Uterus (tissue), 4 donors: ENCODE measurements around the gene THBS4. TPM values are rescaled to one million over a fixed set of nuclear protein-coding genes. Genes with fewer than 3 reads are reported as not detected.

Experiments used
- DNase-seq, 2 donors: peaks; one replicate each; pipeline ENCODE4 v3.0.0-alpha.2; 2019 to 2020
- H3K27ac ChIP-seq, 2 donors: fragments of 200-600 bp; sonication (generic); 1 replicate in 1 of 2; 2 replicates in 1 of 2; pipeline ENCODE4 v1.5.1; 2016 to 2018
- H3K27me3 ChIP-seq, 2 donors: fragments of 200-600 bp; sonication (generic); one replicate each; pipeline ENCODE4 v1.5.1; 2018 to 2019; ENCODE audit warnings: control low read depth in 1 of 2
- H3K36me3 ChIP-seq, 2 donors: fragments of 200-600 bp; sonication (generic); one replicate each; pipeline ENCODE4 v1.5.1; 2019; ENCODE audit warnings: control low read depth in 1 of 2
- H3K4me1 ChIP-seq, 2 donors: fragments of 200-600 bp; sonication (generic); one replicate each; pipeline ENCODE4 v1.5.1; 2018 to 2019; ENCODE audit warnings: control low read depth in 1 of 2
- H3K4me3 ChIP-seq, 2 donors: fragments of 200-600 bp; sonication (generic); 1 replicate in 1 of 2; 2 replicates in 1 of 2; pipeline ENCODE4 v1.5.1; 2018 to 2019; ENCODE audit warnings: mild to moderate bottlenecking in 1 of 2
- H3K9me3 ChIP-seq, 2 donors: fragments of 200-600 bp; sonication (generic); one replicate each; pipeline ENCODE4 v1.5.1; 2019; ENCODE audit warnings: control low read depth in 1 of 2
- CTCF ChIP-seq, 4 experiments: fragments of 200-600 bp in 2 of 4; fragments of 450-650 bp in 2 of 4; sonication (generic) in 2 of 4; IDR thresholded peaks; one replicate each; pipeline ENCODE4 v1.5.1; 2016 to 2019; ENCODE audit warnings: antibody characterized with exemption in 4 of 4, mild to moderate bottlenecking in 2 of 4, moderate library complexity in 1 of 4
- POLR2A ChIP-seq, 2 donors: fragments of 450-650 bp; IDR thresholded peaks; one replicate each; pipeline ENCODE4 v1.6.1; 2016; ENCODE audit warnings: antibody characterized with exemption in 2 of 2, mild to moderate bottlenecking in 1 of 2, moderate library complexity in 1 of 2
- intact Hi-C: fragments of 100-400 bp; cut with DNase I; formaldehyde crosslinking; loops from one replicate; pipeline ENCODE4 v1.15.1; 2023; ENCODE audit warnings: low total_unique reads
- small RNA-seq: library from RNA; depleted of rRNA; stranded (forward); fragments of <200 nt; gene quantifications from one replicate; pipeline ENCODE3, GENCODE V24; 2016
- total RNA-seq, 4 donors: library from RNA; depleted of rRNA in 3 of 4; stranded (reverse); fragments of >200 nt in 3 of 4; gene quantifications; one replicate each; pipeline versions ENCODE4 v1.1.0 to v1.2.4, GENCODE V29; 2014 to 2023
- donor health status: DM: yes; HTN: yes; CAD: no.

THBS4 gene
- total RNA-seq, 4 donors from 2014 or later = 4.7 to 40.4 (median 6.0) TPM

DNA sequence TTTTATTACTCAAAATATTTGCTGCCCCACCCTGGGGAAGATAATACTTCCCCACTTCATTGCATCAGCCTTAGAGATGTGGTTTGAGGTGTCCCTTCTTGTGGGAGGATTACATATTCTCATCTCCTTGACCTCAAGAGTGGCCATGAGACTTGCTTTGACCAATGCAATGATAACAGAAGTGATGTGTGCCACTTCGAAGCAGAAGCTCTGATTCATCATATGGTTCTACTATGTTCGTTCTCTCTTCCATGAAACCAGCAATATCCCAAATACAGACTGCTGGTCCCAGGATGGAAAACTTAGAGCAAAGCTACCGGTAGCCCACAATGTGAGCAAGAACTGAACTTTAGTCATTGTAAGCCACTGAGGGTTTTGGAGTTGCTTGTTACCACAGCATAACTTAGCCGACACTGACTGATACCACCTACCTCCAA, 92.0 kb downstream of the THBS4 start:
- H3K27ac ChIP-seq = no peak overlapping the region
- H3K36me3 ChIP-seq = no peaks in the 10 kb centered on the region
- no peak overlapping the region for H3K4me3 ChIP-seq
- TF ChIP-seq POLR2A (IDR thresholded peaks at IDR 0.05) (no peak), CTCF (IDR thresholded peaks at IDR 0.05) (no peak)
- H3K9me3 ChIP-seq = no peaks in the 10 kb centered on the region
- H3K4me1 ChIP-seq = no peaks in the 10 kb centered on the region
- no peaks in the 10 kb centered on the region for H3K27me3 ChIP-seq
- DNase-seq = no peak
- intact Hi-C loops = no loop called here

- Histone ChIP-seq H3K27me3 (no peaks in the 10 kb centered on the region), H3K27ac (no peak overlapping the region), H3K36me3 (no peaks in the 10 kb centered on the region), H3K9me3 (no peaks in the 10 kb centered on the region), H3K4me1 (no peaks in the 10 kb centered on the region), H3K4me3 (no peak overlapping the region)
- TF ChIP-seq POLR2A (IDR thresholded peaks at IDR 0.05) (no peak), CTCF (IDR thresholded peaks at IDR 0.05) (no peak)
- intact Hi-C loops = no loop called here
- DNase-seq = no peak
Observed at GRCh38 chr5:80128141-80128540, 93.0 kb downstream of the THBS4 start.

GRCh38 chr5:80129146-80129545, 94.0 kb downstream of the THBS4 start:
- TF ChIP-seq CTCF (IDR thresholded peaks at IDR 0.05) (no peak), POLR2A (IDR thresholded peaks at IDR 0.05) (no peak)
- no peak for DNase-seq
- H3K27ac ChIP-seq = no peak overlapping the region
- no peaks in the 10 kb centered on the region for H3K4me1 ChIP-seq
- intact Hi-C loops = no loop called here
- no peaks in the 10 kb centered on the region for H3K27me3 ChIP-seq
- H3K36me3 ChIP-seq = no peaks in the 10 kb centered on the region
- H3K4me3 ChIP-seq = no peak overlapping the region
- no peaks in the 10 kb centered on the region for H3K9me3 ChIP-seq

Small RNA genes within 50 kb of the gene (small RNA-seq; reads per million reads assigned to genes)
- not detected for gene TRMT112P2

Other genes starting within 250 kb of the THBS4 start
- gene MTX3, start 44.1 kb upstream of the THBS4 start, total RNA-seq = 10 to 100 TPM in 3 of 4 donors, 1 to 10 TPM in 1; 6.4 to 52.3 (median 15.8) TPM
- gene SERINC5, start 220.7 kb downstream of the THBS4 start, total RNA-seq = 10 to 100 TPM in 3 of 4 donors, 1 to 10 TPM in 1; 9.5 to 54.5 (median 22.4) TPM